Natural killer cell (primary cell): ENCODE measurements around the gene CDK3. TPM values are rescaled to one million over a fixed set of nuclear protein-coding genes. Genes with fewer than 3 reads are reported as not detected.

Source experiments
- ATAC-seq, 3 donors: fragments of 150-1000 bp in 2 of 3; fragments of 200-7000 bp in 1 of 3; cut with Tn5 transposase; 1 replicate in 1 of 3; 2 replicates in 2 of 3; pipeline ENCODE4 v1.10.0; 2021; ENCODE audit warnings: mild to moderate bottlenecking in 2 of 3, moderate library complexity in 2 of 3
- DNase-seq, 2 donors: peaks; one replicate each; pipeline versions ENCODE4 v3.0.0 to v3.0.0-alpha.2; 2013 to 2021; ENCODE audit warnings: mixed read lengths in 1 of 2
- H3K27ac ChIP-seq: one replicate; pipeline ENCODE4 v1.5.1; 2013; ENCODE audit warnings: mild to moderate bottlenecking, low read length
- H3K27me3 ChIP-seq: one replicate; pipeline ENCODE4 v1.6.1; 2013; ENCODE audit warnings: low read length; ENCODE audit not compliant: control insufficient read depth, insufficient read depth
- H3K36me3 ChIP-seq: one replicate; pipeline ENCODE4 v1.6.1; 2013; ENCODE audit warnings: low read length; ENCODE audit not compliant: control insufficient read depth, insufficient read depth
- H3K4me1 ChIP-seq: one replicate; pipeline ENCODE4 v1.6.1; 2013; ENCODE audit warnings: low read length; ENCODE audit not compliant: control insufficient read depth, insufficient read depth
- H3K4me3 ChIP-seq: one replicate; pipeline ENCODE4 v1.5.1; 2013; ENCODE audit warnings: low read length
- H3K9me3 ChIP-seq: one replicate; pipeline ENCODE4 v1.6.1; 2013; ENCODE audit warnings: low read length; ENCODE audit not compliant: control insufficient read depth, insufficient read depth
- H3K27ac Mint-ChIP-seq, 2 donors: one replicate each; pipeline ENCODE4 v1.8.0; 2022; ENCODE audit warnings: mild to moderate bottlenecking in 2 of 2, mixed read lengths in 2 of 2, moderate library complexity in 1 of 2
- H3K27me3 Mint-ChIP-seq, 2 donors: one replicate each; pipeline ENCODE4 v1.8.0; 2022; ENCODE audit warnings: low read depth in 2 of 2, mixed read lengths in 2 of 2
- H3K36me3 Mint-ChIP-seq: one replicate; pipeline ENCODE4 v1.8.0; 2022; ENCODE audit warnings: mixed read lengths
- H3K4me1 Mint-ChIP-seq, 2 donors: one replicate each; pipeline ENCODE4 v1.8.0; 2022; ENCODE audit warnings: mixed read lengths in 2 of 2
- H3K4me3 Mint-ChIP-seq: one replicate; pipeline ENCODE4 v1.8.0; 2022; ENCODE audit warnings: mild to moderate bottlenecking, moderate library complexity, mixed read lengths
- H3K9me3 Mint-ChIP-seq, 2 donors: one replicate each; pipeline ENCODE4 v1.8.0; 2022; ENCODE audit warnings: mixed read lengths in 2 of 2
- CTCF ChIP-seq: fragments of 200-600 bp; IDR thresholded peaks from one replicate; pipeline ENCODE4 v1.8.0; 2022; ENCODE audit warnings: antibody characterized with exemption
- WGBS: methylation state at CpG from one replicate; pipeline ENCODE4 v1.1.7; 2013; ENCODE audit warnings: missing lambda C conversion rate; ENCODE audit not compliant: insufficient coverage; 5-methylcytosine and 5-hydroxymethylcytosine counted together
- intact Hi-C: fragments of 100-400 bp; cut with micrococcal nuclease; formaldehyde crosslinking; loops from one replicate; pipeline ENCODE4 v1.14.2; 2022
- total RNA-seq, 4 donors: library from RNA; stranded (reverse); fragments of 120-200 nt in 1 of 4; gene quantifications; one replicate each; pipeline versions ENCODE4 v1.2.3 to v1.2.4, GENCODE V29; 2013 to 2022

CDK3 gene
- total RNA-seq, 3 donors from 2014 or later (not counting 1 experiment from before 2014, with no cell fraction given): 5.5 to 13.6 (median 13.5) TPM

- Mint-ChIP-seq H3K27me3 (no peaks in the 10 kb centered on the region), H3K9me3 (no peaks in the 10 kb centered on the region), H3K36me3 (no peaks in the 10 kb centered on the region), H3K4me3 (no peak overlapping the region), H3K4me1 (peaks cover 9 to 12% of the 10 kb centered on the region in 2 donors), H3K27ac (no peak overlapping the region)
- ATAC-seq (no peak), DNase-seq (no peak)
- no peak for TF ChIP-seq CTCF
- peaks cover 16% of the 10 kb centered on the region for H3K4me1 ChIP-seq
- intact Hi-C loops: no loop called here
- WGBS: 91% methylated on average over 12 of the region's 12 CpGs
- H3K27me3 ChIP-seq: no peaks in the 10 kb centered on the region
- H3K27ac ChIP-seq: no peak overlapping the region
- no peaks in the 10 kb centered on the region for H3K36me3 ChIP-seq
- H3K9me3 ChIP-seq: no peaks in the 10 kb centered on the region
- H3K4me3 ChIP-seq: no peak overlapping the region
These were observed 24.6 kb downstream of the CDK3 start for GRCh38 chr17:76025294-76025693.

GRCh38 chr17:76026714-76027158 lies 26.1 kb downstream of the CDK3 start:
- H3K4me1 Mint-ChIP-seq: peaks cover 9 to 12% of the 10 kb centered on the region in 2 donors
- H3K27me3 ChIP-seq: no peaks in the 10 kb centered on the region
- no peak for ATAC-seq

GRCh38 chr17:76027159-76027839 lies 26.6 kb downstream of the CDK3 start, which contains the start of gene EVPL:
TSS of gene EVPL (minus strand) at chr17:76027306. CDS start at chr17:76027198, 108 bp downstream.
- ATAC-seq (peak in 1 of 3 donors; percentile 24), DNase-seq (no peak)
- Histone ChIP-seq H3K9me3 (no peaks in the 10 kb centered on the region), H3K4me1 (peaks cover 16% of the 10 kb centered on the region), H3K27me3 (no peaks in the 10 kb centered on the region), H3K36me3 (no peaks in the 10 kb centered on the region), H3K4me3 (no peak within 1 kb of the TSS), H3K27ac (no peak within 1 kb of the TSS)
- intact Hi-C loops: no loop called here
- H3K9me3 Mint-ChIP-seq: no peaks in the 10 kb centered on the region
- no peaks in the 10 kb centered on the region for H3K27me3 Mint-ChIP-seq
- H3K4me3 Mint-ChIP-seq: no peak within 1 kb of the TSS
- no peak for TF ChIP-seq CTCF
- H3K27ac Mint-ChIP-seq: no peak within 1 kb of the TSS
- H3K36me3 Mint-ChIP-seq: no peaks in the 10 kb centered on the region
- H3K4me1 Mint-ChIP-seq: peaks cover 9 to 12% of the 10 kb centered on the region in 2 donors
- 88% methylated on average over 24 of the region's 24 CpGs for WGBS

More at GRCh38 chr17:76026714-76027158, 26.1 kb downstream of the CDK3 start:
- H3K36me3 Mint-ChIP-seq: no peaks in the 10 kb centered on the region
- H3K9me3 ChIP-seq: no peaks in the 10 kb centered on the region
- H3K4me3 Mint-ChIP-seq: no peak overlapping the region
- H3K4me3 ChIP-seq: no peak overlapping the region
- 92% methylated on average over 15 of the region's 15 CpGs for WGBS
- TF ChIP-seq CTCF: no peak
- H3K36me3 ChIP-seq: no peaks in the 10 kb centered on the region
- H3K27me3 Mint-ChIP-seq: no peaks in the 10 kb centered on the region
- no peaks in the 10 kb centered on the region for H3K9me3 Mint-ChIP-seq
- no peak overlapping the region for H3K27ac ChIP-seq
- intact Hi-C loops: no loop called here
- no peak overlapping the region for H3K27ac Mint-ChIP-seq
- DNase-seq: no peak
- H3K4me1 ChIP-seq: peaks cover 16% of the 10 kb centered on the region
